Keratinocyte (primary cell): Measurements from ENCODE around the gene ERC1. TPM values are rescaled to one million over a fixed set of nuclear protein-coding genes. Genes with fewer than 3 reads are reported as not detected.

Experiments used
- DNase-seq: peaks from one replicate; pipeline ENCODE4 v3.0.0-alpha.2; 2011; ENCODE audit warnings: low read depth, missing footprints, low spot score
- FAIRE-seq: peaks from 2 replicates; lab custom pipeline; 2011; peaks lifted over from hg19 to GRCh38; lab: Jason Lieb, UNC
- H2AFZ ChIP-seq: 2 replicates; pipeline ENCODE4 v1.6.0; 2012; ENCODE audit warnings: low read length, control low read depth, inconsistent platforms; ENCODE audit not compliant: control insufficient read depth
- H3K27ac ChIP-seq: 2 replicates; pipeline ENCODE4 v1.5.1; 2011; ENCODE audit warnings: low read length; ENCODE audit not compliant: control insufficient read depth, insufficient read depth
- H3K27me3 ChIP-seq: 3 replicates; pipeline ENCODE4 v1.6.0; 2011; ENCODE audit warnings: low read length; ENCODE audit not compliant: control insufficient read depth, insufficient read depth; ENCODE audit errors: extremely low read depth
- H3K36me3 ChIP-seq, 2 experiments: 2 replicates in 1 of 2; 3 replicates in 1 of 2; pipeline ENCODE4 v1.5.1; 2011; ENCODE audit warnings: low read length in 2 of 2, mild to moderate bottlenecking in 1 of 2; ENCODE audit not compliant: control insufficient read depth in 2 of 2, insufficient read depth in 2 of 2; ENCODE audit errors: extremely low read depth in 1 of 2
- H3K4me1 ChIP-seq: 3 replicates; pipeline ENCODE4 v1.5.1; 2011; ENCODE audit warnings: low read length; ENCODE audit not compliant: control insufficient read depth, insufficient read depth; ENCODE audit errors: extremely low read depth
- H3K4me2 ChIP-seq: 3 replicates; pipeline ENCODE4 v1.6.0; 2011; ENCODE audit warnings: low read depth, low read length; ENCODE audit not compliant: control insufficient read depth, insufficient read depth; ENCODE audit errors: extremely low read depth
- H3K4me3 ChIP-seq, 3 experiments: fragments of 200-600 bp in 1 of 3; sonication (generic) in 1 of 3; 2 replicates in 2 of 3; 3 replicates in 1 of 3; pipeline ENCODE4 v1.5.1; 2011 to 2016; ENCODE audit warnings: low read length in 3 of 3, mild to moderate bottlenecking in 3 of 3, control low read depth in 2 of 3, inconsistent platforms in 1 of 3, low read depth in 1 of 3, mixed read lengths in 1 of 3, mixed run types in 1 of 3, moderate library complexity in 1 of 3; ENCODE audit not compliant: control insufficient read depth in 2 of 3, insufficient read depth in 2 of 3; ENCODE audit errors: extremely low read depth in 1 of 3
- H3K79me2 ChIP-seq: 2 replicates; pipeline ENCODE4 v1.6.0; 2012; ENCODE audit warnings: low read length; ENCODE audit not compliant: control insufficient read depth, insufficient read depth
- H3K9ac ChIP-seq: 3 replicates; pipeline ENCODE4 v1.6.0; 2011; ENCODE audit warnings: low read length; ENCODE audit not compliant: control insufficient read depth, insufficient read depth; ENCODE audit errors: extremely low read depth
- H3K9me1 ChIP-seq: 3 replicates; pipeline ENCODE4 v1.6.0; 2011; ENCODE audit warnings: low read length; ENCODE audit not compliant: control insufficient read depth, insufficient read depth; ENCODE audit errors: extremely low read depth
- H3K9me3 ChIP-seq: 2 replicates; pipeline ENCODE4 v1.5.1; 2012; ENCODE audit warnings: low read depth, low read length; ENCODE audit not compliant: control insufficient read depth
- H4K20me1 ChIP-seq: 3 replicates; pipeline ENCODE4 v1.6.0; 2011; ENCODE audit warnings: low read length; ENCODE audit not compliant: control insufficient read depth, insufficient read depth; ENCODE audit errors: extremely low read depth
- EZH2 ChIP-seq: IDR thresholded peaks from one replicate; pipeline ENCODE4 v1.6.1; 2012; ENCODE audit warnings: inconsistent platforms, mild to moderate bottlenecking, low read length, moderate library complexity
- dilution Hi-C: fragments of 300-500 bp; cut with MboI; formaldehyde crosslinking; loops from one replicate; pipeline ENCODE4 v1.7.0; 2020; ENCODE audit warnings: low sequenced_read_pairs; ENCODE audit not compliant: extremely low pct_ligation_motif_present
- polyA plus RNA-seq, 5 experiments: library from polyadenylated mRNA; depleted of rRNA in 3 of 5; stranded (reverse) in 3 of 5; stranded (forward) in 1 of 5; unstranded in 1 of 5; fragments of >200 nt; gene quantifications; 1 replicate in 1 of 5; 2 replicates in 3 of 5; 3 replicates in 1 of 5; pipeline versions ENCODE4 v1.2.1 to v1.2.3, GENCODE V29; 2011 to 2012; ENCODE audit warnings: missing spikeins in 2 of 5, low read depth in 1 of 5, low replicate concordance in 1 of 5
- TF ChIP-seq, protein P1 (sequence below), 3 experiments: IDR thresholded peaks in 1 of 3; conservative IDR thresholded peaks in 1 of 3; optimal IDR thresholded peaks in 1 of 3; 2 replicates in 2 of 3; 3 replicates in 1 of 3; pipeline versions ENCODE3 to v1.5.1; 2011; ENCODE audit warnings: low read length in 3 of 3, mild to moderate bottlenecking in 3 of 3, moderate library complexity in 2 of 3, control low read depth in 1 of 3, inconsistent platforms in 1 of 3; ENCODE audit not compliant: insufficient read depth in 2 of 3; ENCODE audit errors: extremely low read depth in 1 of 3

ERC1 gene
- polyA plus RNA-seq, 1 donor (not counting 4 experiments of a cell fraction or from before 2014, with no cell fraction given), result 16.1 TPM

DNA sequence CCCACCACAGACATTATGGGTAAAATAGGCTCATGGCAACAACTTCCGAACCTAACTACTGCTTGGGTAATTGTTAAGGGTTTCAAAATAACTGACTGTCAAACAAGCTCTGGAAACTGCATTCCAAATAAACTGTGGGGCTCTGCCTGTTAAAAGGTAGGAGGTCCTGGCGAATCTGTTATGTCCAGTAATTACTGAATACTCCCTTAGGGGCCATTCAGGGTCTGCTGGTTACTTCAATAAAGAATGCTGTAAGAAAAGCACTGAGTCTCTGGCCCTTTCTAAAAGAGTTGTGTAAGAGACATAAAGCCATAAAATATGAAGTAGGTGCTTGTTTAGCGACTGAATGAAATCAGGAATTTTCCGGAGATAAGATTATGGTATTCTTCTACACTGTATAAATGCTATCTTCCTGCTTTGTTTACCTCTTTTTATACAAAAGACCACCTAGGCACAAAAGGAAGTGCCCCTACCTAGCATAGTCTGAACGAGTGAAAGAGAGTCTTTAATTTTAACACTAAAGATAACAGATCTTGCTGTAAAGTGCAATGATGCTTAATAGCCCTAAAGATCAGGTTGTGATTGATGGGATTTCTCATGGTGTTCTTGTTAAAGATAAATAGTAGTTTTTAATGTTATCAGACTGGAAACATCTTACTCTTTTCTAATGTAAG, 475.6 kb downstream of the ERC1 start:
- Histone ChIP-seq H3K4me2 (no peak overlapping the region), H3K9me1 (no peaks in the 10 kb centered on the region), H3K27me3 (no peaks in the 10 kb centered on the region), H3K9ac (no peak overlapping the region), H2AFZ (no peak overlapping the region), H3K4me1 (peaks cover 4% of the 10 kb centered on the region), H4K20me1 (no peaks in the 10 kb centered on the region), H3K79me2 (no peaks in the 10 kb centered on the region), H3K27ac (no peak overlapping the region), H3K9me3 (no peaks in the 10 kb centered on the region), H3K36me3 (peaks cover 0 to 3% of the 10 kb centered on the region in 2 experiments), H3K4me3 (no peak overlapping the region)
- no peak for TF ChIP-seq EZH2
- TF ChIP-seq, protein P1, sequence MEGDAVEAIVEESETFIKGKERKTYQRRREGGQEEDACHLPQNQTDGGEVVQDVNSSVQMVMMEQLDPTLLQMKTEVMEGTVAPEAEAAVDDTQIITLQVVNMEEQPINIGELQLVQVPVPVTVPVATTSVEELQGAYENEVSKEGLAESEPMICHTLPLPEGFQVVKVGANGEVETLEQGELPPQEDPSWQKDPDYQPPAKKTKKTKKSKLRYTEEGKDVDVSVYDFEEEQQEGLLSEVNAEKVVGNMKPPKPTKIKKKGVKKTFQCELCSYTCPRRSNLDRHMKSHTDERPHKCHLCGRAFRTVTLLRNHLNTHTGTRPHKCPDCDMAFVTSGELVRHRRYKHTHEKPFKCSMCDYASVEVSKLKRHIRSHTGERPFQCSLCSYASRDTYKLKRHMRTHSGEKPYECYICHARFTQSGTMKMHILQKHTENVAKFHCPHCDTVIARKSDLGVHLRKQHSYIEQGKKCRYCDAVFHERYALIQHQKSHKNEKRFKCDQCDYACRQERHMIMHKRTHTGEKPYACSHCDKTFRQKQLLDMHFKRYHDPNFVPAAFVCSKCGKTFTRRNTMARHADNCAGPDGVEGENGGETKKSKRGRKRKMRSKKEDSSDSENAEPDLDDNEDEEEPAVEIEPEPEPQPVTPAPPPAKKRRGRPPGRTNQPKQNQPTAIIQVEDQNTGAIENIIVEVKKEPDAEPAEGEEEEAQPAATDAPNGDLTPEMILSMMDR (optimal IDR thresholded peaks at IDR 0.05 in 1 of 3, IDR thresholded peaks at IDR 0.05 in 1 of 3, conservative IDR thresholded peaks at IDR 0.05 in 1 of 3; ENCODE audit: extremely low read depth in 1 of 3, insufficient read depth in 2 of 3, low read length in 3 of 3), result no peak
- dilution Hi-C loops, result no loop called here
- FAIRE-seq, result no peak
- DNase-seq, result no peak

DNA sequence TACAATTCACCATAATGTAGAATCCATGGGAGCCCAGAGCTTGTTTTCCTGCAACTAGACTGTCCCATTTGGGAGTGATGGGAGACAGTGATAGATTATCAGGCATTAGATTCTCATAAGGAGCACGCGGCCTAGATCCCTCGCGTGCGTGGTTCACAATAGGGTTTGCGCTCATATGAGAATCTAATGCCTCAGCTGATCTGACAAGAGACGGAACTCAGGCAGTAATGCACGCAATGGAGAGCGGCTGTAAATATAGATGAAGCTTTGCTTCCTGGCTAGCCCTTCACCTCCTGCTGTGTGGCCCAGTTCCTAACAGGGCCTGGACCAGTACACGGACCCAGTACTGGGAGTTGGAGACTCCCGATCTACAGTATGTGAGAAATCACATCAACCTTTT, 476.7 kb downstream of the ERC1 start:
- Histone ChIP-seq H3K9me1 (no peaks in the 10 kb centered on the region), H2AFZ (no peak overlapping the region), H3K27me3 (no peaks in the 10 kb centered on the region), H3K27ac (no peak overlapping the region), H3K9me3 (no peaks in the 10 kb centered on the region), H3K36me3 (peaks cover 0 to 3% of the 10 kb centered on the region in 2 experiments), H3K4me1 (peaks cover 6% of the 10 kb centered on the region), H3K79me2 (no peaks in the 10 kb centered on the region), H3K4me2 (no peak overlapping the region), H3K4me3 (no peak overlapping the region), H3K9ac (no peak overlapping the region), H4K20me1 (no peaks in the 10 kb centered on the region)
- no peak for TF ChIP-seq EZH2
- TF ChIP-seq, protein P1 (optimal IDR thresholded peaks at IDR 0.05 in 1 of 3, IDR thresholded peaks at IDR 0.05 in 1 of 3, conservative IDR thresholded peaks at IDR 0.05 in 1 of 3; ENCODE audit: extremely low read depth in 1 of 3, insufficient read depth in 2 of 3, low read length in 3 of 3), result no peak
- FAIRE-seq (no peak), DNase-seq (no peak)
- dilution Hi-C loops, result no loop called here
